HG03558 (cell line): ENCODE results near the gene MZT2B.
"Not testable (repeated sequence)": the region's sequence is repeated elsewhere in the genome, so short reads cannot be mapped to it uniquely, and the experiment has no call there.

Experiments
- ATAC-seq: cut with Tn5 transposase; IDR thresholded peaks from one replicate; pipeline ENCODE4 v1.9.1; 2021; ENCODE audit warnings: moderate number of reproducible peaks; ENCODE audit not compliant: unreplicated experiment; ENCODE audit errors: extremely low read depth

MZT2B gene

GRCh38 chr2:130152136-130152815 is 29.8 kb upstream of the MZT2B start:
- ATAC-seq: not testable (repeated sequence)

- ATAC-seq: no peak
These were observed 29.1 kb upstream of the MZT2B start for GRCh38 chr2:130152816-130153595.

- ATAC-seq: not testable (repeated sequence)
These were observed 28.2 kb upstream of the MZT2B start for GRCh38 chr2:130153721-130154422.

- not testable (repeated sequence) for ATAC-seq
These were observed 27.7 kb upstream of the MZT2B start for GRCh38 chr2:130154423-130154770.

GRCh38 chr2:130154773-130155765 is 27.0 kb upstream of the MZT2B start:
- ATAC-seq: no peak

- ATAC-seq: not testable (repeated sequence)
These were observed 26.0 kb upstream of the MZT2B start for GRCh38 chr2:130155956-130156623.

- no peak for ATAC-seq
These were observed 25.4 kb upstream of the MZT2B start for GRCh38 chr2:130156624-130157004.

- not testable (repeated sequence) for ATAC-seq
These were observed 24.7 kb upstream of the MZT2B start for GRCh38 chr2:130157354-130157753.

- ATAC-seq: peak; percentile 55
These were observed 24.1 kb upstream of the MZT2B start for GRCh38 chr2:130157825-130158514.

GRCh38 chr2:130158631-130159030 is 23.4 kb upstream of the MZT2B start:
- ATAC-seq: no peak

- not testable (repeated sequence) for ATAC-seq
These were observed 22.7 kb upstream of the MZT2B start for GRCh38 chr2:130159376-130159775.

- no peak for ATAC-seq
These were observed 21.9 kb upstream of the MZT2B start for GRCh38 chr2:130160131-130160530.

- not testable (repeated sequence) for ATAC-seq
These were observed 21.0 kb upstream of the MZT2B start for GRCh38 chr2:130160838-130161705.

GRCh38 chr2:130162486-130162885 is 19.6 kb upstream of the MZT2B start:
- ATAC-seq: not testable (repeated sequence)

- ATAC-seq: no peak
These were observed 19.1 kb upstream of the MZT2B start for GRCh38 chr2:130162968-130163367.

GRCh38 chr2:130165293-130166016 is 16.6 kb upstream of the MZT2B start:
- no peak for ATAC-seq

- ATAC-seq: not testable (repeated sequence)
These were observed 15.5 kb upstream of the MZT2B start for GRCh38 chr2:130166611-130167010.
